ENCODE results near the gene MEI4. TPM values are rescaled to one million over a fixed set of nuclear protein-coding genes. Genes with fewer than 3 reads are reported as not detected.

MEI4 gene
- polyA plus RNA-seq, 1 donor from 2014 or later: not detected

- H4K20me1 ChIP-seq (ENCODE audit: insufficient read depth): no peaks in the 10 kb centered on the region
- H3K27me3 ChIP-seq (ENCODE audit: insufficient read depth, low read depth, low read length): no peaks in the 10 kb centered on the region
- no peaks in the 10 kb centered on the region for H3K36me3 ChIP-seq (ENCODE audit: insufficient read depth, low read length)
- H3K4me3 ChIP-seq (ENCODE audit: low read length): no peak overlapping the region
- no peak overlapping the region for H2AFZ ChIP-seq (ENCODE audit: low read depth, low read length)
- TF ChIP-seq MXI1 (conservative IDR thresholded peaks at IDR 0.05; ENCODE audit: poor library complexity, severe bottlenecking) (no peak), RAD21 (conservative IDR thresholded peaks at IDR 0.05) (no peak), CTCF (IDR thresholded peaks at IDR 0.05; ENCODE audit: poor library complexity, severe bottlenecking) (no peak), TAF1 (IDR thresholded peaks at IDR 0.05; ENCODE audit: low read depth) (no peak), EP300 (conservative IDR thresholded peaks at IDR 0.05; ENCODE audit: poor library complexity, severe bottlenecking) (no peak), POLR2AphosphoS5 (IDR thresholded peaks at IDR 0.05) (no peak), EZH2 (IDR thresholded peaks at IDR 0.05; ENCODE audit: borderline replicate concordance, insufficient read depth, low read length, poor library complexity, severe bottlenecking) (no peak)
- TF ChIP-seq, protein P1, sequence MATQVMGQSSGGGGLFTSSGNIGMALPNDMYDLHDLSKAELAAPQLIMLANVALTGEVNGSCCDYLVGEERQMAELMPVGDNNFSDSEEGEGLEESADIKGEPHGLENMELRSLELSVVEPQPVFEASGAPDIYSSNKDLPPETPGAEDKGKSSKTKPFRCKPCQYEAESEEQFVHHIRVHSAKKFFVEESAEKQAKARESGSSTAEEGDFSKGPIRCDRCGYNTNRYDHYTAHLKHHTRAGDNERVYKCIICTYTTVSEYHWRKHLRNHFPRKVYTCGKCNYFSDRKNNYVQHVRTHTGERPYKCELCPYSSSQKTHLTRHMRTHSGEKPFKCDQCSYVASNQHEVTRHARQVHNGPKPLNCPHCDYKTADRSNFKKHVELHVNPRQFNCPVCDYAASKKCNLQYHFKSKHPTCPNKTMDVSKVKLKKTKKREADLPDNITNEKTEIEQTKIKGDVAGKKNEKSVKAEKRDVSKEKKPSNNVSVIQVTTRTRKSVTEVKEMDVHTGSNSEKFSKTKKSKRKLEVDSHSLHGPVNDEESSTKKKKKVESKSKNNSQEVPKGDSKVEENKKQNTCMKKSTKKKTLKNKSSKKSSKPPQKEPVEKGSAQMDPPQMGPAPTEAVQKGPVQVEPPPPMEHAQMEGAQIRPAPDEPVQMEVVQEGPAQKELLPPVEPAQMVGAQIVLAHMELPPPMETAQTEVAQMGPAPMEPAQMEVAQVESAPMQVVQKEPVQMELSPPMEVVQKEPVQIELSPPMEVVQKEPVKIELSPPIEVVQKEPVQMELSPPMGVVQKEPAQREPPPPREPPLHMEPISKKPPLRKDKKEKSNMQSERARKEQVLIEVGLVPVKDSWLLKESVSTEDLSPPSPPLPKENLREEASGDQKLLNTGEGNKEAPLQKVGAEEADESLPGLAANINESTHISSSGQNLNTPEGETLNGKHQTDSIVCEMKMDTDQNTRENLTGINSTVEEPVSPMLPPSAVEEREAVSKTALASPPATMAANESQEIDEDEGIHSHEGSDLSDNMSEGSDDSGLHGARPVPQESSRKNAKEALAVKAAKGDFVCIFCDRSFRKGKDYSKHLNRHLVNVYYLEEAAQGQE (IDR thresholded peaks at IDR 0.05; ENCODE audit: borderline replicate concordance): no peak
- no peaks in the 10 kb centered on the region for H3K9me3 ChIP-seq (ENCODE audit: low read length)
- no peak overlapping the region for H3K27ac ChIP-seq (ENCODE audit: low read length)
- no peak overlapping the region for H3K4me2 ChIP-seq (ENCODE audit: low read length)
- no peaks in the 10 kb centered on the region for H3K9me2 ChIP-seq (ENCODE audit: insufficient read depth, low read length)
- no peaks in the 10 kb centered on the region for H3F3A ChIP-seq (ENCODE audit: insufficient read depth, low read length, poor library complexity, severe bottlenecking)
- H3K9ac ChIP-seq (ENCODE audit: low read length): no peak overlapping the region
- no peaks in the 10 kb centered on the region for H3K79me2 ChIP-seq (replicated peaks; ENCODE audit: insufficient read depth, low read length)
Observed at GRCh38 chr6:77773157-77773822, 120.5 kb downstream of the MEI4 start.

DNA sequence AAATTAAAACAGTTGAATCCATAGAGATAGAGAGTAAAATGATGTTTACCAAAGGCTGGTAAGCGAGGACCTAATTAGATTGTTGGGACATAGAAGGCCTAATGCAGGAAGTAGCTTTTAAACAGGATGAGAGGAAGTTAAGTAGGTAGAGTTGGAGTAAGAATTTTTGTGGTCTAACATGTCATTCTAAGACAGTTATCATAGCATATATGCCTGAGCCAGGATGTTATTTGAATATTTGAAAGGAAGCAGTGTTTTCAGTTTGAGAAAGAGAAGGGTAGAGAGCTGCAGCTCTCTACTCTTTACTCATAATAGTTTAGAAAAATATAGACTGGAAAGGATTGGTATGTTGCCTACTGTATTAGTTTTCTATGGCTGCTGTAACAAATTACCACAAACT, 121.6 kb downstream of the MEI4 start:
- TF ChIP-seq, protein P1 (IDR thresholded peaks at IDR 0.05; ENCODE audit: borderline replicate concordance): no peak
- TF ChIP-seq RAD21 (conservative IDR thresholded peaks at IDR 0.05) (no peak), SMC3 (conservative IDR thresholded peaks at IDR 0.05; ENCODE audit: poor library complexity) (no peak), EZH2 (IDR thresholded peaks at IDR 0.05; ENCODE audit: borderline replicate concordance, insufficient read depth, low read length, poor library complexity, severe bottlenecking) (no peak), POLR2AphosphoS5 (IDR thresholded peaks at IDR 0.05) (no peak), CTCF (IDR thresholded peaks at IDR 0.05; ENCODE audit: poor library complexity, severe bottlenecking) (no peak)

More for the DNA sequence above, 121.6 kb downstream of the MEI4 start:
- no peak overlapping the region for H2AFZ ChIP-seq (ENCODE audit: low read depth, low read length)
- H3K4me3 ChIP-seq (ENCODE audit: low read length): no peak overlapping the region
- no peaks in the 10 kb centered on the region for H4K20me1 ChIP-seq (ENCODE audit: insufficient read depth)
- no peak overlapping the region for H3K9ac ChIP-seq (ENCODE audit: low read length)
- no peaks in the 10 kb centered on the region for H3K27me3 ChIP-seq (ENCODE audit: insufficient read depth, low read depth, low read length)
- no peaks in the 10 kb centered on the region for H3K79me2 ChIP-seq (replicated peaks; ENCODE audit: insufficient read depth, low read length)
- H3K27ac ChIP-seq (ENCODE audit: low read length): no peak overlapping the region
- H3F3A ChIP-seq (ENCODE audit: insufficient read depth, low read length, poor library complexity, severe bottlenecking): no peaks in the 10 kb centered on the region
- H3K9me2 ChIP-seq (ENCODE audit: insufficient read depth, low read length): no peaks in the 10 kb centered on the region
- no peak overlapping the region for H3K4me2 ChIP-seq (ENCODE audit: low read length)
- H3K36me3 ChIP-seq (ENCODE audit: insufficient read depth, low read length): no peaks in the 10 kb centered on the region
- H3K9me3 ChIP-seq (ENCODE audit: low read length): no peaks in the 10 kb centered on the region
